ENCODE measurements around the gene ELF2.

The ELF2 gene

GRCh38 chr4:139084804-139085093 lies 92.3 kb downstream of the ELF2 start:
- H3K36me3 ChIP-seq (ENCODE audit: control insufficient read depth, insufficient read depth, low read length), result no peaks in the 10 kb centered on the region
- H3K4me2 ChIP-seq (ENCODE audit: low read length), result peak overlapping the region; percentile 82
- H3K4me3 ChIP-seq (ENCODE audit: low read depth, low read length), result peak overlapping the region; percentile 95
- H3K4me1 ChIP-seq, result peaks cover 5% of the 10 kb centered on the region
- no peak for TF ChIP-seq CTCF (IDR thresholded peaks at IDR 0.05)
- H3K79me2 ChIP-seq, result no peaks in the 10 kb centered on the region
- H3K9ac ChIP-seq, result no peak overlapping the region
- H3K9me3 ChIP-seq (ENCODE audit: control insufficient read depth, low read length), result no peaks in the 10 kb centered on the region
- no peaks in the 10 kb centered on the region for H3K27me3 ChIP-seq (ENCODE audit: control insufficient read depth, insufficient read depth, low read length)
- H2AFZ ChIP-seq, result peak overlapping the region; percentile 86
- peak overlapping the region; percentile 95 for H3K27ac ChIP-seq

GRCh38 chr4:139083956-139084803 lies 92.8 kb downstream of the ELF2 start:
- no peak for TF ChIP-seq CTCF (IDR thresholded peaks at IDR 0.05)

GRCh38 chr4:139083607-139083955 lies 93.4 kb downstream of the ELF2 start:
- Histone ChIP-seq H3K4me3 (ENCODE audit: low read depth, low read length) (peak overlapping the region; percentile 95), H3K9me3 (ENCODE audit: control insufficient read depth, low read length) (no peaks in the 10 kb centered on the region), H3K27me3 (ENCODE audit: control insufficient read depth, insufficient read depth, low read length) (no peaks in the 10 kb centered on the region), H3K9ac (peak overlapping the region; percentile 37), H3K4me2 (ENCODE audit: low read length) (peak overlapping the region; percentile 82), H3K27ac (peak overlapping the region; percentile 95), H2AFZ (peak overlapping the region; percentile 86), H3K79me2 (peaks cover 4% of the 10 kb centered on the region), H3K4me1 (peaks cover 5% of the 10 kb centered on the region), H3K36me3 (ENCODE audit: control insufficient read depth, insufficient read depth, low read length) (no peaks in the 10 kb centered on the region)
- TF ChIP-seq CTCF (IDR thresholded peaks at IDR 0.05), result no peak

More at GRCh38 chr4:139083956-139084803, 92.8 kb downstream of the ELF2 start:
- Histone ChIP-seq H3K4me2 (ENCODE audit: low read length) (peak overlapping the region; percentile 82), H3K4me3 (ENCODE audit: low read depth, low read length) (peak overlapping the region; percentile 95), H3K9ac (no peak overlapping the region), H3K4me1 (peaks cover 5% of the 10 kb centered on the region), H2AFZ (peak overlapping the region; percentile 86), H3K9me3 (ENCODE audit: control insufficient read depth, low read length) (no peaks in the 10 kb centered on the region), H3K27ac (peak overlapping the region; percentile 95), H3K36me3 (ENCODE audit: control insufficient read depth, insufficient read depth, low read length) (no peaks in the 10 kb centered on the region), H3K79me2 (peaks cover 3% of the 10 kb centered on the region), H3K27me3 (ENCODE audit: control insufficient read depth, insufficient read depth, low read length) (no peaks in the 10 kb centered on the region)

DNA sequence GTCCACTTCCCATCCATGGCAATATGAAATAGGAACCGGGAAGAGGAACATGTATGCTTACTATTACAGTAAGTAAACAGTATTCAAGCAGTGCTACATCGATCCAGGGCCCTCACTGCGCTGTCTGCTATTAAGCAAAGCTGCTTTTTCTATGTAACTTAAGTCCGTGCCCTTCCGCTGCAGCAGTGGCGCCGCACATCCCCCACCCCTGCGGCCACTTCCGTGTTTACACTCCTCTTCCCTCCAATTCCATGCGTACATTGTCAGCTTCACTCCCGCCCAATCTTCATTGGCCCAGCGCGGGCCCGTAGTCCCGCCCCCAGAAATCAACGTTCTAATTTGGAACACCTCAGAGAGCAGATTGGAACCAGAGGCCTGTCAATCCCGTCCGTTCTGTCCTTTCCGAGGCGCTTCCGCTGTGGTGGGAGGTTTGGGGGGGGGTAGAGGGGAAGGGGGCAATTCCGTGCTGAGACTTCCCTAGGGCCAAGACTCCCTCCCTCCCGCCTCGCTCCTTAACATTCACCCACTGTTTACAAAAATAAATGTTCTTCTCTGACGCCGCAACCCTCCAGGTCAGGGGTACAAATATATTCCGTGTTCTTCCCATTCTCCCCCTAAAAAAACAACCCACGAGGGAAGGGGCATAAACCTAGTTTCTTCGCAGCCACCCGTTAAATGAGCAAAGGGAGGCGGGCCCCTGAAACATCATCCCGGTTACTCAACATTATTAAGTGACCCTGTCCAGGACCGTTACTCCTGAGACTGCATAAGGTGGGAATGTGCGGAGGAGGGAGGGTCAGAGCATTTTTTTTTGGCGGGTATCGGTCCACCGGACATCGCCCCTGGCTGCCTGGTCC lies 94.0 kb downstream of the ELF2 start:
- H3K36me3 ChIP-seq (ENCODE audit: control insufficient read depth, insufficient read depth, low read length), result no peaks in the 10 kb centered on the region
- peak overlapping the region; percentile 95 for H3K4me3 ChIP-seq (ENCODE audit: low read depth, low read length)
- H3K9ac ChIP-seq, result peak overlapping the region; percentile 37
- H3K4me2 ChIP-seq (ENCODE audit: low read length), result peak overlapping the region; percentile 82
- H3K27me3 ChIP-seq (ENCODE audit: control insufficient read depth, insufficient read depth, low read length), result no peaks in the 10 kb centered on the region
- peak overlapping the region; percentile 95 for H3K27ac ChIP-seq
- H2AFZ ChIP-seq, result peak overlapping the region; percentile 86
- H3K4me1 ChIP-seq, result peaks cover 5% of the 10 kb centered on the region
- peaks cover 4% of the 10 kb centered on the region for H3K79me2 ChIP-seq
- no peaks in the 10 kb centered on the region for H3K9me3 ChIP-seq (ENCODE audit: control insufficient read depth, low read length)
- TF ChIP-seq CTCF (IDR thresholded peaks at IDR 0.05), result no peak

Data from parathyroid adenoma (tissue), 2 donors.